Kidney epithelial cell (primary cell): Measurements from ENCODE around the gene QRFP. TPM values are rescaled to one million over a fixed set of nuclear protein-coding genes. Genes with fewer than 3 reads are reported as not detected.
A peak's percentile ranks its signal among the peaks of the same experiment; 100 is the strongest.

Source experiments
- DNase-seq: peaks from one replicate; pipeline ENCODE4 v3.0.0-alpha.2; 2010; ENCODE audit warnings: low read depth
- H3K27me3 ChIP-seq: 2 replicates; pipeline ENCODE4 v1.6.0; 2011; ENCODE audit warnings: low read length; ENCODE audit not compliant: control insufficient read depth, insufficient read depth
- H3K36me3 ChIP-seq: 2 replicates; pipeline ENCODE4 v1.5.1; 2011; ENCODE audit warnings: low read length; ENCODE audit not compliant: control insufficient read depth, insufficient read depth
- H3K4me3 ChIP-seq: 2 replicates; pipeline ENCODE4 v1.5.1; 2011; ENCODE audit warnings: low read depth, mild to moderate bottlenecking, control low read depth, low read length
- CTCF ChIP-seq: IDR thresholded peaks from 2 replicates; pipeline ENCODE4 v1.5.1; 2011; ENCODE audit warnings: mild to moderate bottlenecking, moderate library complexity, low read length, control low read depth, inconsistent platforms; ENCODE audit not compliant: insufficient read depth, poor library complexity, severe bottlenecking
- total RNA-seq: library from RNA; depleted of rRNA; stranded (reverse); fragments of >200 nt; gene quantifications from 2 replicates; pipeline ENCODE4 v1.2.3, GENCODE V29; 2015

Gene QRFP
- total RNA-seq, 1 donor from 2014 or later: not detected

- no peaks in the 10 kb centered on the region for H3K27me3 ChIP-seq
- no peak for TF ChIP-seq CTCF
- no peak overlapping the region for H3K4me3 ChIP-seq
- H3K36me3 ChIP-seq: peaks cover 3% of the 10 kb centered on the region
- no peak for DNase-seq
Observed at GRCh38 chr9:130869250-130869649, 27.4 kb downstream of the QRFP start.

- Histone ChIP-seq H3K36me3 (peaks cover 3% of the 10 kb centered on the region), H3K27me3 (no peaks in the 10 kb centered on the region), H3K4me3 (no peak overlapping the region)
- DNase-seq: no peak
- no peak for TF ChIP-seq CTCF
Observed at GRCh38 chr9:130868230-130868629, 28.4 kb downstream of the QRFP start.

- no peak for DNase-seq
- Histone ChIP-seq H3K4me3 (no peak overlapping the region), H3K36me3 (peaks cover 1% of the 10 kb centered on the region), H3K27me3 (no peaks in the 10 kb centered on the region)
- no peak for TF ChIP-seq CTCF
Observed at GRCh38 chr9:130867556-130867955, 29.1 kb downstream of the QRFP start.

- Histone ChIP-seq H3K36me3 (peaks cover 1% of the 10 kb centered on the region), H3K4me3 (no peak overlapping the region), H3K27me3 (no peaks in the 10 kb centered on the region)
- DNase-seq: peak; percentile 73
- peak; percentile 95 for TF ChIP-seq CTCF
Observed at GRCh38 chr9:130866474-130866965, 30.1 kb downstream of the QRFP start.

GRCh38 chr9:130865921-130866320 lies 30.7 kb downstream of the QRFP start:
- no peak for TF ChIP-seq CTCF
- no peak for DNase-seq
- no peak overlapping the region for H3K4me3 ChIP-seq
- H3K36me3 ChIP-seq: peaks cover 1% of the 10 kb centered on the region
- no peaks in the 10 kb centered on the region for H3K27me3 ChIP-seq

GRCh38 chr9:130864541-130864940 lies 32.1 kb downstream of the QRFP start:
- no peak for DNase-seq
- no peak for TF ChIP-seq CTCF
- H3K27me3 ChIP-seq: no peaks in the 10 kb centered on the region
- H3K36me3 ChIP-seq: peaks cover 1% of the 10 kb centered on the region
- H3K4me3 ChIP-seq: no peak overlapping the region
